ENCODE results near the gene COBL. TPM values are rescaled to one million over a fixed set of nuclear protein-coding genes. Genes with fewer than 3 reads are reported as not detected.

The COBL gene
- total RNA-seq, 4 donors from 2014 or later: 1.1 to 27.7 (median 15.2) TPM

DNA sequence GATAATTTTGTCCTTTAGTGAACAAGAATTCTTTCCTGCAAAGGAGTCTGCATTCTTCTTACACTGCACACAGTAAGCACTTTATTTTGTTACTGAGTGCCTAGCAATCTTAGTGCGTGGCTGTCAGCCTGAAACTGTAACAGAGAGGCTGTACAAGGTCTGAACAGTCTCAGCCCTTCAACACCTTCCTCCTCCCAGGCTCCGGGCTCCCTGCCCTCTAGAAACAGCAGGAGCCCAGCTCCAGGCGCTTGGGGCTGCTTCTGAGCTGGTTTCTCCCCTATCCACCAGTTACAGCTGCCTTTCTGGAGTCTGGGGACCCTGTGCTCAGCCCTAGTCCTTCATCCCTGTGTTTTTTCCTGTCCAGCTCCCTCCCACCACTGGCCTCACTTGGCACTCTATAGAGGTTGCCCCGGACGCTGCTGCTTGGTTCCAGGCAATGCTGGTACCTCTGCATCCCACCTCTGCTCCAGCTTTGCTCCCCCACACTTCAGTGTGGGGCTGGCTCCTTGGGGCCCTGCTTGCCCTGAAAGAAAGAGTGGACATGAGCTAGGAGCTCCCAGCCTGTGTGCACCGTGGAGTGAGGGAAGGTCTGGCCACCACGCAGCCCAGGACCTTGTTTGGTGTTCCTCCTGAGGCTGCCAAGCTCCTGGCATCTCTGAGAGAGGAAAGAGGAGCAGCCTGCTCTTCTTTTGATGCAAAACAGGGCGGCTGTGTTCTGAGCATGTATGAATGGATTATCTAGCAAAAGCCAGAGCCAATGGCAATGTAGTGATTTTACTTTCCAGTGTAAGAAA is 282.7 kb downstream of the COBL start:
- ATAC-seq (ENCODE audit: low FRiP score): no peak
- no peak for DNase-seq (ENCODE audit: low spot score)
- TF ChIP-seq, protein P1, sequence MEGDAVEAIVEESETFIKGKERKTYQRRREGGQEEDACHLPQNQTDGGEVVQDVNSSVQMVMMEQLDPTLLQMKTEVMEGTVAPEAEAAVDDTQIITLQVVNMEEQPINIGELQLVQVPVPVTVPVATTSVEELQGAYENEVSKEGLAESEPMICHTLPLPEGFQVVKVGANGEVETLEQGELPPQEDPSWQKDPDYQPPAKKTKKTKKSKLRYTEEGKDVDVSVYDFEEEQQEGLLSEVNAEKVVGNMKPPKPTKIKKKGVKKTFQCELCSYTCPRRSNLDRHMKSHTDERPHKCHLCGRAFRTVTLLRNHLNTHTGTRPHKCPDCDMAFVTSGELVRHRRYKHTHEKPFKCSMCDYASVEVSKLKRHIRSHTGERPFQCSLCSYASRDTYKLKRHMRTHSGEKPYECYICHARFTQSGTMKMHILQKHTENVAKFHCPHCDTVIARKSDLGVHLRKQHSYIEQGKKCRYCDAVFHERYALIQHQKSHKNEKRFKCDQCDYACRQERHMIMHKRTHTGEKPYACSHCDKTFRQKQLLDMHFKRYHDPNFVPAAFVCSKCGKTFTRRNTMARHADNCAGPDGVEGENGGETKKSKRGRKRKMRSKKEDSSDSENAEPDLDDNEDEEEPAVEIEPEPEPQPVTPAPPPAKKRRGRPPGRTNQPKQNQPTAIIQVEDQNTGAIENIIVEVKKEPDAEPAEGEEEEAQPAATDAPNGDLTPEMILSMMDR (IDR thresholded peaks at IDR 0.05): no peak

DNA sequence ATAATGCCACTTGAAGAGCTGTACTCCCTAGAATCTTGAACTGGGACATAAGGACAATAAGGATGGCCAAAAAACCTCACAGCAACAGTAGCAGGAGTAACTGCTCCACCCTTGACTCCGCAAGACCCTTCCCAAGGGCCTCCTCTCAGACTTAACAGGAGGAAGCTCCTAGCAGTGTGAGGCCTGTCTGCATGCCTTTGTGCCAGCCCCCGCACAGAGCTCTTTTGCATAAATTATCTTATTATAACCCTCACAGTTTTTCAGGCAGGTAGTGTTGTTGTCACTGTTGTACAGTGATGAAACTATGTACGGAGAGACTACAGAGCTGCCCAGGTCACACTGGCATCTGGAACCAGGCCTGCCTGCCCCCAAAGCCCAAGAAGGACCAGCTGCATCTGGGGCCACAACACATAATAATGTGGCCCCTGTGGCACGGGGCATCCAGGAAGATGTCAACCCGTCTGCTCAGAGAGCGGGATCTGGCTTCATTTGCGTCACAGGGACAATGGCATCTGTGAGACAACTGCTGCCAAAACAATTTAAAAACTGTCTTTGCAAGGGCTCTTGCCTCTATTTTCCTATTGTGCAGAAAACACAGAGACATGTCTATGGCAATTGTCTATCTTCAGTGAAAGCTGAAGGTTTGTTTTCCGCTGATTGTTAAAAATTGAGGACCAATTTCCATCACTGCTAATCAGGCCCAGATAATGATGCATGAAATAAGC is 284.7 kb downstream of the COBL start:
- ATAC-seq (ENCODE audit: low FRiP score): no peak
- TF ChIP-seq, protein P1 (IDR thresholded peaks at IDR 0.05): no peak
- DNase-seq (ENCODE audit: low spot score): no peak

DNA sequence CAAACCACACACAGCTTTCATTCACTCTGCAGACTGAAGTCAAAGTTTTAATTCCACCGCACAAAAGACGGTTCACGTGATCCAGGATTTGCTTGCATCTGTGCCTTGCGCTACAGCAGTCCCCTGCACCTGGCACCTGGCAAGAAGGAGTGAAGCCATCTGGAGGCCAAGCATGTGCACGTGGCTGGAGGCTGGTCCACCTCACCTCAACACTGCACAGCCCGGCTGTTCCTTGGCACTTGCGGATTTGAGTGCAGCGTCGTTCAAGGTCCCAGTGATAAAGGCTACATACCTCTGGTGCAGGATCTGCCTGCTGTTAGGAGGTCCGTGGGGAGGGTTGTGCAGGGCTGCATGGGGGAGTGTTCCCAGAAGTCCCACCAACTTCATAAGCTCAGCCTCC is 285.4 kb downstream of the COBL start:
- no peak for DNase-seq (ENCODE audit: low spot score)
- TF ChIP-seq, protein P1 (IDR thresholded peaks at IDR 0.05): no peak
- ATAC-seq (ENCODE audit: low FRiP score): no peak

DNA sequence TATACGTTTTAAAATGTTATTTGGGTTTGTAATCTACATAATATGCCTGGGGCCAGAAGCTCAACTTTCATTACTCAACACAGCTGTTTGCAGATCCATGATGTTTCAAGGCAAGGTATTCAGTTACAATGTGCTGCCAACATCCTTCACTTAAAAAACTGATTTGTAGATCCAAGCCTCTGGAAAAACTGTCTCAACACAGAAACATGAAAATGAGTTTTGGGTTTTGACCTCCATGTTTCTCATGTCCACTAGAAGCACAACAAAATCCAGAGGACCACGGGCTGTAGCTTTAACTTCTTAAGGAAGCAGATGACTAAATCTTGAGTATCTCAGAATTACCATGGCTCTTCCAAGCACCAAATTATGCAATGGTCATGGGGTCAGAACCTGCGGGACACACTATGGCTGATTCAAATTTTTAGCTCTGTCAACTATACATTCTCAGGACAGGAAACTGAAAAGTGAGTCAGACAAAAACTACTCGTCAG is 286.9 kb downstream of the COBL start:
- TF ChIP-seq, protein P1 (IDR thresholded peaks at IDR 0.05): no peak
- no peak for ATAC-seq (ENCODE audit: low FRiP score)
- no peak for DNase-seq (ENCODE audit: low spot score)

DNA sequence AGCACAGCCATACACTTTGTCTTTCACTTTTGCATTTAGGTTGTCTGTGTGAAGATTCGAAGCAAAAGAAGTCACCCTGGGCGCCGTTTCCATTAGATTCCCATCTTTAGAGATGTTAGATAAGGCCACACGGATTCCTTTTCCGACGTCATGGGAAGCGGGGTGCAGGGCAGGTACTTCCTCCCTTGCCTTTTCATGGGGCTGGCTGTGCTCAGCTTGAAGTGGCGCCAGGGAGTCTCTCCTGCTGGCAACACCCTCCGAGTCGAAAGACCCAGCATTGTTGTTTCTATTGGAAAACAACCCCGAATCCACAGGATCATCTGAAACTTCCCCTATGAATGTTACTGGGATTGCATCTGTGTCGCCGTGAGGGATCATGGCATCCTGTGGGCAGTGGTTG is 287.5 kb downstream of the COBL start:
- TF ChIP-seq, protein P1 (IDR thresholded peaks at IDR 0.05): no peak
- DNase-seq (ENCODE audit: low spot score) (no peak), ATAC-seq (ENCODE audit: low FRiP score) (no peak)

DNA sequence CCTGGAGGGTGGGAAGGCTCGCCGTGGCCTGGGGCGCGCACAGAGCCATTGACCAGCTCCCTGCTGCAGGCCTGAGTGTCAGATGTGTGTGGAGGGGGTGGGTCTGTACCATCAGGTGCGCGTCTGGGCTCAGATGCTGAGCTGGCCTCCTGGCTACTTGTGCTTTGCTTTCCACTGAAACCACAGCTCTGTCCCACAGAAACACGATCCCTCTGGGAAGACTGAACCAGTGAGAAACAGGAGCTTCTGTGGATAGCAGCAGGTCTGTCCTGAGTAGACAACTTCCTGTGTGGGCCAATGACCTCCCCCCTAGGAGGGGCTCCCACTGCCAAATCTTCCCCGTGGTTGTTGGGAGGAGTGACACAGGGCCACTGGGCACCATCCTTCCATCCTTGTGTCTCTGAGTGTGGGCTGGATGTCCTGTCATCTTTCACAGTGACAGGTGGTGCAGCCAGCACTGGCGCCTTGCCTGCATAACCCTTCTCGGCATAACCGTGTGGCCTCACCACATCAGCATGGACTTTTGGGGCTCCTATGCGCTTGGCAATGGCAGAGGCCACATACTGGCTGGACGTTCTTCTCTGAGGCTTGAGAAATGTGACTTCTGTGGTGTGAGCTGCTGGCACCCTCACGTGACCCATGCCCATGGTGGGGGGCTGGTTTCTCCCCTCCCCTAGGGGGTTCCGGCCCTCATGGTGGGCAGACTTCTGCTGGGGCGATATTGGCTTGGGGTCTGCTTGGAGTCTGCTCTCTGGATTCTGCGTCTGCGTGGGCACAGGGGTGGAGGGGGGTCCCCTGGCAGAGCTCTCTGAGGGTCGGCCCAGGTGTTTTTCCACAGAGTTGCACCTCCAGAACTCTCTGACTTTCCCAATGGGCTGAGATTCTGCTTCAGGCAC is 288.4 kb downstream of the COBL start:
- TF ChIP-seq, protein P1 (IDR thresholded peaks at IDR 0.05): no peak
- ATAC-seq (ENCODE audit: low FRiP score): no peak

More for the DNA sequence above, 288.4 kb downstream of the COBL start:
- no peak for DNase-seq (ENCODE audit: low spot score)

All from omental fat pad (tissue), 4 donors.